Hematopoietic multipotent progenitor cell treated with erythropoietin and hydrocortisone succinate and interleukin-3 and kit ligand, for 6 days (in vitro differentiated cells): ENCODE measurements around the gene CEACAM18.
A peak's percentile ranks its signal among the peaks of the same experiment; 100 is the strongest.
"Not testable (repeated sequence)": the region's sequence is repeated elsewhere in the genome, so short reads cannot be mapped to it uniquely, and the experiment has no call there.

Experiments
- DNase-seq: peaks from one replicate; pipeline ENCODE4 v3.0.0-alpha.2; 2015

CEACAM18 gene

GRCh38 chr19:51500931-51501330 lies 22.6 kb downstream of the CEACAM18 start:
- DNase-seq = not testable (repeated sequence)

DNA sequence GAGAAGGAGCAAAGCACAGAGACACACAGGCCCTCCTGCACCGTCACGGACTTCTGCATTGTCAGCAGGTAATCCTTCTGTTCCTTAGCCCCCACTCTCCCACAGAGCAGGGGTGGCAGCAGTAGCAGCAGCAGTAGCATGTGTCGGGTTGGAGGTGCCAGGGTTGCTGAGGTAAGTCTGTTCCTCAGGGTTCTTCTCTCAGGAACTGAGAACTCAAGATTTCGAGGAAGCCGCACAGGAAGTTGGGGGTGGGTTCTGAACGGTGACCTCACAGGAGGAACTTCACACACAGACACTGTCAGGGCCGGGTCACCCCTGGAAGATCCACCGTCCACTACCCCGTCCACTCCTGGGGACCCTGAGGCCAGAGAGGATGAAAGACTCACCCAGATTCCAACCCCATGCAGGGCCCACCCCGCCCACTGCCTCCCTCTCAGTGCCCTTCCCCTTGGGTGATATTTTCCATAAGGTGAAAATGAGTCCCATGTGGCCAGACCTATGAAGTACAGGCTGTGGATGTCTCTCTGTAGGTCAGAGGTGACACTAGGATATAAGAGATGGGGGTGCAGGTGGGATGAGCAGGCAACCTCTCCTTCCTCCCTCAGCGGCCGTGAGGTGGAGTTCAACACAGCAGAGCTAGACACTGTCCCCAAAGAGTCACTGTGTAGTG lies 23.4 kb downstream of the CEACAM18 start, which contains the start of gene SIGLEC12:
Gene SIGLEC12 (minus strand): TSS at position 207 of the 670 bp plus-strand sequence. CDS start 67 bp downstream, at position 140.
- peak; percentile 49 for DNase-seq

DNA sequence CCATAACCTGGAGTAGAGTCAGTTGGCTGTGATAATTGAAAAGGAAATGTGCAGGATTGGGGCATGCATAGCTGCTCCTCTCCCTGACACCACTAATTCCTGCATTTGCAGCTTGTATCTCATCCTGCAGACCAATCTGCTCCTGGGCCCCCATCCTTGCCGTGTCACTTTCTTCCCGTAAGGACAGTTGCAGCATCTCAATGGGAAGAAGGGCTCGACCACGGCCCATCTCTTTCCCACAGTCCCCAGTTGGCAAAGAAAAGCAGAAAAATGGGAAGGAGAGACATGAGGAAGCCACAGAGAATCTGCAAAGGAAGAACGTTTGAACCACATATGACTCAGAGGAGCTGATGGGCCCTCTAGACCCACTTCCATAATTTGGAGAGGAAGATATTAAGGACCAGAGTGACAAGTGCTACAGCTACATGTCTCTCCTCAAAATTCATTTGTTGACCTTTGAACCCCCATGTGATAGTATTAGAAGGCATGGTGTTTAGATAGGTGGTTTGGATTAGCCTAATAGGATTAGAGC lies 25.0 kb downstream of the CEACAM18 start:
- no peak for DNase-seq

DNA sequence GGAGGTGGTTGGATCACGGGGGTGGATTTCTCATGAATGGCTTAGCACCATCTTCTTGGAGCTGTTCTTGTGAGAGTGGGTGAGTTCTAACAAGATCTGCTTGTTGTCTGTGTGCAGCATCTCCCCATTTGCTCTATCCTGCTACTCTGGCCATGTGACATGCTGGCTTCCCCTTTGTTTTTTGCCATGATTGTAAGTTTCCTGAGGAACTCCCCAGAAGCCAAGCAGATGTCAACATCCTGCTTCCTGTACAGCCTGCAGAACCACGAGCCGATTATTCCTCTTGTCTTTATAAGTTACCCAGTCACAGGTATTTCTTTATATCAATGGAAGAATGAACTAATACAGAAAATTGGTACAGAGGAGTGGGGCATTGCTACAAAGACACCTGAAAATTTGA lies 25.6 kb downstream of the CEACAM18 start:
- DNase-seq = no peak

DNA sequence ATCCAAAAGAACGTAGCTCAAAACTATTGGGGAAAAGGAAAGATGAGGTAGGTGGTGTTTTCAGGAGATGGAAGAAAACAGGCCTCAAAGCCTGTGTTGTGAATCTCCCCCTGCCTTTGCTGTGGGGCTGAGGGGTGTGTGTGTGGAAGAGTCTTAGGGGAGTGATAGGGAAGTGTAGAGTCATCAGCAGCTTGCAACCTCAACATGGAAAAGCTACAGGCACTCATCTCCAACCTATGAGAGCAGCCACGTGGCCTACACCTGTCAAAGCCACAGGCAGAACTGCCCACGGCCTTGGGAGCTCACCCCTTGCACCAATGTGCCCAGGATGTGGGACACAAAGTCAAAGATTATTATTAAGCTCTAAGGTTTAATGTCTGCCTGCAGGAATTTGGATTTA lies 27.6 kb downstream of the CEACAM18 start:
- no peak for DNase-seq

DNA sequence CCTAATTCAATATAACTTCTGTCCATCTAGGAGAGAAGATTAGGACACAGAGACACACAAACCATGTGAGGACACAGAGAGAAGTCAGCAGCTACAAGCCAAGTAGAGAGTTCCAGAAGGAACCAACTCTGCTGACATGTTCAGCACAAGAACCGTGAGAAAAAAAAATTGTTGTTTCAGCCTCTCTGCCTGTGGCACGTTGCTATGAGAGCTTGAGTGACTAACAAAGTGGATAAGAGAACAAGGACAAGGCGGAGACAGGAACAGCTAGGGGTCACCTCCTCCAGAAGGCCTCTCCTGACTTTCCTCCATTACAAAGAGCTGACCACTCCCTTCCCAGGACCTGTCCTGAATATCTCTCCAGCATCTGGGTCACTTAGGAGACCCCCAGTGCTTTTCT lies 28.9 kb downstream of the CEACAM18 start:
- DNase-seq = no peak

DNA sequence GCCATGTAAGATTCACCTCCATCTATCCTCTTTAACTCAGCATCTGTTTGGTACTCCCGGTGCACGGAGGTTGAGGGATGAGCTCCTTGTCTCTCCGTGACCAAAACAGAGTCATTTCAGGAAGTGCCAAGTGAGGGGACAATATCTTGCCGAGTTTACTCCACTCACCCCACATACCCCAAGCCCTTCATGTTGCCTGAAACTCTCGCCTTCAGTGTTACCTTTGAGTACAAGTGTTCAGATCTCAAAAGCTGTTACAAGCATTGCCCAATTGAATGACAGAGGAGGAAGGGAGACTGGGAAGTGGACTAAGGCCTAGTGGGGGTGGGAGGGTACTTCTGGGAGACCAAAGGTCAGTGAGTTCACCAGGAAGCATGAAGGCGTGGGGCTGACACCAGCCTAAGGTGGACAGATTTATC lies 29.3 kb downstream of the CEACAM18 start:
- DNase-seq = no peak

- peak; percentile 88 for DNase-seq
These were observed 29.9 kb downstream of the CEACAM18 start for GRCh38 chr19:51508059-51508733.

DNA sequence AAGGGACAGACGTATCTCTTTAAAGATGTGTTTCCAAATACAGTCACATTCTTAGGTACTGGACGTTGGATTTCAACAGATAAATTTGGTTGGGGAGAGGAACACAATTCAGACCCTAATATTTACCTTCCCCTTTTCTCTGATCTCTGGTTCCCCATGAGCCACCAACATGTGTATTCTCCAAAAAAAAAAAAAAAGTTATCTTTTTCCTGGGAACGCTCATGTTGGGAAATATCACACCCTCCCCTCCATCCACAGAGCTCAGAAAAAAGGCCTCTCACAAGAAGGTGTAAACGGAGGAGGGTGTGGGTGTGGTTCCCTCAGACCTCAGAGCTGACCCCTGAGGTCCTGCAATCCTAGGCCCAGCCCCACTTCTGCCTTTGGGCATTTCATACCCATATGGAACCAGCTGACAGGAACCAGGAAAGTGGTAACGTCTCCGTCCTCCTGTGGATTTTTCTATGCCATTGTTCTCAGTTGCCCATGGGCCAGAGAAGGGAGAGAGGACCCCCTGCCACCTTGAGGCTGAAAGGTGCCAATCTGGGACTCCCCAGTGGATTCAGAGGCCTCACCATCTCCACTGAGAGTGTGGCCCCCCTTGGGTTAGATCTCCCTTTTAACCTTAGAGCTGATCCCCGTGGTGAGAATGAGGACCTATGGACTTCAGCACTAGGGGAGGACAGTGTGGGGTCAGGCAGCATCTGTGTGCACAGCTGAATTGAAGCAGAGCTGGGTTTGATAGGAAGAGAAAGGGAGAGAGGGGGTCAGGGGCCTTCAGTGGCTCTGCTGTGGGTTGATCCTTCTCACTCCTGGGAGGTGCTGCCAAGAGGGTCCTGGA lies 31.7 kb downstream of the CEACAM18 start:
- DNase-seq = no peak

GRCh38 chr19:51511353-51511752 lies 33.0 kb downstream of the CEACAM18 start:
- DNase-seq = peak; percentile 55

GRCh38 chr19:51513968-51514367 lies 35.6 kb downstream of the CEACAM18 start:
- DNase-seq = no peak

GRCh38 chr19:51514866-51515481 lies 36.6 kb downstream of the CEACAM18 start:
- DNase-seq = peak; percentile 91

DNA sequence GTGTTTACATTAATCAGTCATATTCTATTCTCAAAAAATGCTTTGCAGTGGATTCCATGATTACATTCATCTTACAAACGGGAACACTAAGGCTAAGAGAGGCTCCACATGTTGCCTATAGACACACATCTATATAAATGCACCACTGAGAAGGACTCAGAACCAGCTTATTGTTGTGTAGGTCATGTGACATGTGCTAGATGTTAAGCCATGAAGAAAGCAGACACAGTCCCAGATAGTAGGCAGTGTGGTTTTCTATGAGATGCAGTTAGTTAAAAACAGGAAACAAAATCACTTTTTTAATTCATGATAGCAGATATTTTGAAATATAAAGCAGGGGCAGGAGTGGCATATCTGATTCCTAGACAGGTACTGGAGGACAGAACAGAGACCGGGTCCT lies 42.4 kb downstream of the CEACAM18 start:
- peak; percentile 52 for DNase-seq

DNA sequence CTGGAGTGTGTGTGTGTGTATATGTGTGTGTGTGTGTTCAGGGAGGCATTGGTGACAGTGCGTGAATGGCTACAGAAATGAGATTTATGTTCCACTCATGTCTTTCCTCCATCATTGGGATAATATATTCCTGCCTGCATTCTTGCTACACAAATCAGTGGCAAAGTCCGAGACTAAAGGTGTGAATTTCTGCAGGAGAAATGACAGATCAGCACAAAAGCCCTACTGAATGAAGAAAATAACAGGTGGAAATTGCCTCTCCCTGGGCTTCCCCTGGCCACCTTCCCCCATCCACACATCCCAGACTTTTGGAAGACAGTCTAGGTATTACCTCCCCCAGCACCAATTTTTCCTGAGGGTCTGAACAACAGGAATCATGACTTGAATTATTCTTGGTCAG lies 43.0 kb downstream of the CEACAM18 start:
- DNase-seq = no peak

- DNase-seq = no peak
These were observed 43.4 kb downstream of the CEACAM18 start for GRCh38 chr19:51521781-51522180.

DNA sequence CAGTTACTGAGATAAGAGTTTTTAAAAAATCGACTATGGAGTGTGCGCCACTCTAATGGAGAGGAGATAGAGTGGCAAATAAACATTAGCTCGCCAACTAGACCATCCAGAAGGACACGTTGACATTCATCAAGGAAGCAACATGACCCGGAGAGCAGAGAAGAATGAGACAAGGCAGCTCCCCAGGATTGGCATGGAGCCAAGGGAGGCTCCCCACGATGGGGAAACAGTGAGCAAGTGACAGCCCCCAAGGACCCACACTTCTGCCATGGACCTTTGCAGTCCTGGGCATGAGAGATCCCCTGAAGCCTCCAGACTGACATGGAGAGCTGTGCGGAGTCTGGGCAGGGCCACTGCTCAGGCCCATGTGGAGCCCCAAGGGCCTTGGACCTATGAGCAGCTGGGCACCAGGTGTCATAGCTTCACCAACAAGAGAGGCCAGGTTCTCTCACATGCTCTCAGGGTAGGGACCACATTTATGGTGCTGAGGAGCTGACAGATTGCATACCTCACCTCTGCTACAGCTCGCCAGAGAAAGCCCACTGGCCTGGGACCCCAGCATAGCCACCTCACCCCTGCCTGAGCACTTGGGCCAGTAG lies 46.4 kb downstream of the CEACAM18 start:
- peak; percentile 56 for DNase-seq

DNA sequence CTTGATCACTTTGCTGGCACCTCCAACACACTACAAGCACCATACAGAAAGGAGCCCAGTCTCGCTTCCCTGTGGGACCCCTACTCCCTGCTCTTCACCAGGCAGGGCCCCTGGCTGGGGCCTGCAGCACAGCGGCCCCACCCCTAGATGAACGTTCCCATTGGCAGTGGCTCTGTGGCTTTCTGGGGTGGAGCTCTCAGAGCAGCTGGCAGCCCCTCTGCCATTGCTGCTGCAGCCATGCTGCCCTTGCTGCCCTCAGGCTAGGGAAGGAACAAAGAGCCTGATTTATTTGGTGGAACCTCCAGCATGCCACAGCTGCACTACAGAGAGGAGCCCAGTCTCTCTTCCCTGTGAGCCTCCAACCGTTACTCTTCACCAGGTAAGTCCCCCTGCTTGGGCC lies 47.3 kb downstream of the CEACAM18 start:
- peak; percentile 63 for DNase-seq

DNA sequence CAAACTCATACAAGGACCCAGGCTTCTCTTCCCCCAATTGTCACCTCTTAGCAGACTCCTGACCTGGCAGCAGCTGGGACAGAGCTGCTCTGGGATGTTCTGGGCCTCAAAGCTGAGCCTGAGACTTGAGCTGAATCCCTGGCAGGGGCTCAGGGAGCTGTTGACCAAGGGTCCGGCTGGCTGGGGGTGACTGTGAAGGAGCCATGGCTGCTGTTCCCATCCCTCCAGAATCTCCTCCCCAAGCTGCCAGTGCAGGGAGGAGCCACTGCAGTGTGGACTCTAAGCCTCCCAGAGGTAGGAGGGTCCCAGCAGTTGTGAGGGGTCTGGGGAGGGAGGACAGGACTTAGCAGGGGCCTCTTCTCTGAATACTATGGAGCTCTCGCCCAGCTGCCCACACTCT lies 51.0 kb downstream of the CEACAM18 start:
- DNase-seq = no peak

DNA sequence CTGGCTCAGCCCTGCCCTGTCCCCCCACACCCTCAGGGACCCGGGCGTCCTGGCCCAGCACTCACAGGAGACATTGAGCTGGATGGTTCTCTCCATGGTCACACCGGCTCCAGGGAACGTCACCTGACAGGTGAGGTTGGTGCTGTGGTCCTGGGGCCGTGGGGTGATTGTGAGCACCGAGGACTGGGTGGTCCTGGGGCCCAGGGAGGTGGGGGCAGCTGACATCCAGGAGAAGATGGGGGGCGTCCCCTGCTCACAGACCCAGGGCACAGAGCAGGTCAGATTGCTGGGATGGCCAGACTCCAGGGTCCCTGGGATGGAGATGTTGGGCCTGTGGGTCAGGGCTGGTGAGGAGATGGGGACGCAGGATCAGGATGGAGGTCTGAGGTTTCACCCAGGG lies 52.3 kb downstream of the CEACAM18 start:
- DNase-seq = no peak

GRCh38 chr19:51531349-51532315 lies 53.3 kb downstream of the CEACAM18 start, which contains the start of gene SIGLEC6:
TSS of gene SIGLEC6 (minus strand) at chr19:51531670. CDS start at chr19:51531648, 22 bp downstream.
- DNase-seq = peak; percentile 91

- DNase-seq = no peak
These were observed 57.2 kb downstream of the CEACAM18 start for GRCh38 chr19:51535535-51535934.
